ENCODE results near the gene PHF24. TPM values are rescaled to one million over a fixed set of nuclear protein-coding genes. Genes with fewer than 3 reads are reported as not detected.

PHF24 gene
- total RNA-seq, 4 donors from 2014 or later: under 0.01 to 0.99 (median 0.76) TPM

DNA sequence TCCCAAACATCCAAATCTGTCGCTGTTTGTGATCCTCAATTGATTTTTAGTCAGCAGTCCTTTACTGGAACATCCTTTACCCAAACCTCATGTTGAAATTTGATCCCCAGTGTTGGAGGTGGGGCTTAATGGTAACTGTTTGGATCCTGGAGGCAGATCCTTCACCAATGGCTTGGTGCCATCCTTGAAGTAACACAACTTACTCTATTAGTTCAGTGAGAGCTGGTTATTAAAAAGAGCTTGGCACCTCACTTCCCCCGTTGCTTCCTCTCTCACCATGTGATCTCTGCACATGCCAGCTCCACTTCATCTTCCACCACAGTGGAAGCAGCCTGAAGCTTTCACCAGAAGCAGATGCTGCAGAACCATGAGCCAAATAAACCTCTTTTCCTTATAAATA is 71.8 kb downstream of the PHF24 start:
- H3K4me1 ChIP-seq: peaks cover 0 to 3% (median 0%) of the 10 kb centered on the region in 4 donors
- no peaks in the 10 kb centered on the region for H3K9me3 ChIP-seq
- no peak overlapping the region for H3K27ac ChIP-seq (replicated peaks in 1 of 4)
- H3K27me3 ChIP-seq: no peaks in the 10 kb centered on the region
- TF ChIP-seq POLR2A (IDR thresholded peaks at IDR 0.05; ENCODE audit: low read depth): no peak
- TF ChIP-seq, protein P1, sequence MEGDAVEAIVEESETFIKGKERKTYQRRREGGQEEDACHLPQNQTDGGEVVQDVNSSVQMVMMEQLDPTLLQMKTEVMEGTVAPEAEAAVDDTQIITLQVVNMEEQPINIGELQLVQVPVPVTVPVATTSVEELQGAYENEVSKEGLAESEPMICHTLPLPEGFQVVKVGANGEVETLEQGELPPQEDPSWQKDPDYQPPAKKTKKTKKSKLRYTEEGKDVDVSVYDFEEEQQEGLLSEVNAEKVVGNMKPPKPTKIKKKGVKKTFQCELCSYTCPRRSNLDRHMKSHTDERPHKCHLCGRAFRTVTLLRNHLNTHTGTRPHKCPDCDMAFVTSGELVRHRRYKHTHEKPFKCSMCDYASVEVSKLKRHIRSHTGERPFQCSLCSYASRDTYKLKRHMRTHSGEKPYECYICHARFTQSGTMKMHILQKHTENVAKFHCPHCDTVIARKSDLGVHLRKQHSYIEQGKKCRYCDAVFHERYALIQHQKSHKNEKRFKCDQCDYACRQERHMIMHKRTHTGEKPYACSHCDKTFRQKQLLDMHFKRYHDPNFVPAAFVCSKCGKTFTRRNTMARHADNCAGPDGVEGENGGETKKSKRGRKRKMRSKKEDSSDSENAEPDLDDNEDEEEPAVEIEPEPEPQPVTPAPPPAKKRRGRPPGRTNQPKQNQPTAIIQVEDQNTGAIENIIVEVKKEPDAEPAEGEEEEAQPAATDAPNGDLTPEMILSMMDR (IDR thresholded peaks at IDR 0.05): no peak
- no peak for DNase-seq (ENCODE audit: extremely low spot score)
- intact Hi-C loops (cut with DNase I): no loop called here
- peaks cover 0 to 14% (median 6%) of the 10 kb centered on the region in 4 donors for H3K36me3 ChIP-seq
- 68% methylated on average over 2 of the region's 2 CpGs for WGBS
- no peak overlapping the region for H3K4me3 ChIP-seq

Other genes with a start within 250 kb of the PHF24 start
- 100 to 1,000 TPM in 2 of 4 donors, 10 to 100 TPM in 2; 53.6 to 271 (median 119) TPM for gene CCL21, start 248.1 kb upstream of the PHF24 start, total RNA-seq
- 100 to 1,000 TPM in 1 of 4 donors, 10 to 100 TPM in 3; 83.5 to 124 (median 93.8) TPM for gene DNAJB5, start 31.5 kb downstream of the PHF24 start, total RNA-seq
- gene VCP, start 114.3 kb downstream of the PHF24 start, total RNA-seq: 100 to 1,000 TPM; 129 to 185 (median 171) TPM
- gene FANCG, start 121.7 kb downstream of the PHF24 start, total RNA-seq: 1 to 10 TPM; 2.2 to 9.4 (median 4.3) TPM
- gene PIGO, start 138.3 kb downstream of the PHF24 start, total RNA-seq: 10 to 100 TPM in 2 of 4 donors, 1 to 10 TPM in 2; 9.1 to 12.5 (median 10.1) TPM
- 100 to 1,000 TPM; 108 to 130 (median 123) TPM for gene STOML2, start 144.8 kb downstream of the PHF24 start, total RNA-seq
- gene ATOSB, start 157.6 kb downstream of the PHF24 start, total RNA-seq: 10 to 100 TPM; 16.2 to 26.4 (median 21.7) TPM
- gene UNC13B, start 203.7 kb downstream of the PHF24 start, total RNA-seq: 10 to 100 TPM; 21.9 to 30.7 (median 28.7) TPM